Stimulated activated CD4-positive, alpha-beta T cell treated with anti-CD3 and anti-CD28 coated beads, Interleukin-1b, Interleukin-23, amount 100 ng/mL, for 1 hour (primary cell): ENCODE data around the gene TSPAN16.

Experiments
- DNase-seq, 2 donors: peaks; one replicate each; pipeline ENCODE4 v3.0.0-alpha.2; 2020; ENCODE audit warnings: low read depth in 2 of 2

Gene TSPAN16

GRCh38 chr19:11295665-11296245 lies at the start of gene TSPAN16:
TSPAN16 (plus strand) TSS chr19:11296160; CDS start chr19:11296298, 138 bp downstream.
- no peak for DNase-seq

GRCh38 chr19:11246941-11247340 lies 49.0 kb upstream of the TSPAN16 start:
- no peak for DNase-seq

GRCh38 chr19:11247391-11247790 lies 48.6 kb upstream of the TSPAN16 start:
- no peak for DNase-seq

GRCh38 chr19:11247934-11248333 lies 48.0 kb upstream of the TSPAN16 start:
- DNase-seq: no peak

GRCh38 chr19:11248852-11249251 lies 47.1 kb upstream of the TSPAN16 start:
- DNase-seq: no peak

DNA sequence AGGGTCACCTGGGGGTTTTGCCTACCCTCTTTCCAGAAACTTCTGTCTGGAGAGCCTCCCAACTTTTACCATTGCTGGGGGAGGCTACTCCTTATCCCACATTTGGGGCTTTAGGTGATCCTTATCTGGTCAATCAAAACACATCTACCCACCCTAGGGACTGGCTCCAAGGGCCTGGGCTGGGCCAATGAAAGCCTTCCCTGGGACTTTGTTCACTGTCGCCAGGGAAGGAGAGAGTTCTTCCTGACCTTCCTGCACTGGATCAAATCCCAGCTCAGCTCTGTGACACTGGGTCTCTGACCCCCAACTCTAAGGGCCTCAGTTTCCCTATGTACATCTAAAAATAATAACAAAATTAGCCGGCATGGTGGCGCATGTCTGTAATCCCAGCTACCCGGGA lies 44.7 kb upstream of the TSPAN16 start:
- no peak for DNase-seq

DNA sequence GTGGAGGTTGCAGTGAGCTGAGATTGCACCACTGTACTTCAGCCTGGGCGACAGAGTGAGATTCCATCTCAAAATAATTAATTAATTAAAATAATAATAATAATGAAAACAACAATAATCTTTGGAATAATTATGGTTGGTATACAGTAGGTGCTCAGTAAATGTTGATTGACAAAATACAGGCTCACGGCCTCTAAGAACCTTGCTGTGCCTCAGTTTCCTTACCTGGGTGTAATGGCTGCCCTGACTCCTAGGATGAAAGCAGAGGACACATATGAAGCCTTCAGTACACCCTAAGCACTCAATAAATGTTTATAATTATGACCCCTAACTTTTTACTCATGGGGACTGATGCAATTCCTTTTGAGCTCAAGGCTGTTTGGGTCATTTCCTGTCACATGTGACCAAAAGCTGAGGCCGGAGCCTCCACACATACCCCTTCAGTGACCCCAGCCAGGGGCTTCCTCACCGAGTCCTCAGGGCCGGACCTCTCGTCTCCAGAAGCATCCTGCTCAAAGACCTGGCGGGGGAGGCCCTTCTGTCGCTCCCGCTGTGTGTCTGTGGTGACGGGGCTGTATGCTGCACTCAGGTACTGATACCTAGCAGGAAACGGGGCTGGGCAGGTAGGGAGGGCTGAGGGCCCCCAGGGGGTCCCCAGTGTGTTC lies 44.2 kb upstream of the TSPAN16 start:
- no peak for DNase-seq

DNA sequence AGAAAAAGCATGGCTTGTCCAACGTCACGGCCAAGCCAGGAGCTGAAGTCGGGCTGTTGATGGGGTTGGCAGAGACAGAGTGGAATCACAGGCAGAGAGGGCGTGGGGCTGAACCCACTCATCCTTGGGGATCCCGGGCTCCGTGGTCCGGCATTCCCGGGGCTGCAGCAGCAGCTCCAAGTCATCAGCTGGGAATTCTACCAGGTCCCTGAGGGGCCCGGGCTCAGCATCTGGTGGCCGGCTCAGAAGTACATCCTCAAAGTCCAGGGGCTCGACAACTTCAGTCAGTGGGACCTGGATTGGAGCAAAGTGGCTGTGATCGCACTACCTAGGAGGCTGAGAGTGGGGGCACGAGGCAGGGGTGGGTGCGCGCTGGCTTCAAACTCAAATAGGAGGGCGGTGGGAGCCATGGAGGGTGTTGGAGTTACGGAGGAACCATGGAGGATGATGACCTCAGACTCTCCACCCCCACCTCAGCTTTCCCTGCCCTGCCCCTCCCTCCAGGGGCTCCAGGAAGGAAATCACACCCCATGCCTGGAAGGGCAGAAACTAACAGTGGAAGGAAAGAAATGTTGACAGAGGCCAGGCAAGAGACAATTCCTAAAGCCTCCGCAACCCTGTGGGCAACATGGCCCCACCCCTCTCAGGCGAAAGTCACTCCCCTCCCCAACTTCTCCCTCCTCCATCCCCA lies 43.1 kb upstream of the TSPAN16 start:
- DNase-seq: no peak

DNA sequence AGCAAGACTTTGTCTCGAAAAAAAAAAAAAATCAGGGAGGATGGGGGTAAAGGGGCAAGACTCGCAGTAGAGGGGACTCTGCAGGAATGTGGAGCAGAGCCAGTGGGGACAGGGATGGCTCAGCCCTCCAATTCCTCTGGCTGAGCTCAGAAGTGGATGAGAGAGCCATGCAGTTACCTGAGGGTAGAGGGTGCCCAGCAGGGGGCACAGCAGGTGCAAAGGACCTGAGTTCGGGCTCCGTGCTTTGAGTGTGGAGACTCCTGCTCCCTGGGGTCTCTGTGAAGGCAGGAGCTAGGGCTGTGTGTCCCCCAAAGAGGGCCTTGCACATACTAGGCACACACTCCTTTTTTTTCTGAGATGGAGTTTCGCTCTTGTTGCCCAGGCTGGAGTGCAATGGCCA lies 41.3 kb upstream of the TSPAN16 start:
- DNase-seq: no peak

DNA sequence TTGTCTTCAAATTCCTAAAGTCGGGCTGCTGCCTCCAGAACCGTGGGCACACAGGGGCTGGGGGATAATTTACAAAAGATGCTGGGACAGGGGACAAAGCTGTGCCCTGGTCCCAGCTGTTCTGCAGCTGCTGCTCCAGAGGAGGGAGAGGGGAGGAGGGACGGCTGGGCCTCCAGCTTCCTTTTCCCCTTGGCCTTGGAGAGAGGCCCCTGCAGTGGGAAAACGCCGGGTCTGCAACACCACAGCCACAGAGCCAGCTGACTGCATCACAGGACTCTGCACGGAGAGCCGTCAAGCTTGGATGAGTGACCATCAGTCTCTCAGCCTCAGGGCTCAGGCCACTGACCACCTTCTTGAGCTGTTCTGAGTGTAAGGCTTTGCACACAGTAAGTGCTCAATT lies 39.8 kb upstream of the TSPAN16 start:
- DNase-seq: no peak

- no peak for DNase-seq
Measured at GRCh38 chr19:11257846-11258380, 38.0 kb upstream of the TSPAN16 start.

GRCh38 chr19:11260996-11261395 lies 35.0 kb upstream of the TSPAN16 start:
- DNase-seq: no peak

DNA sequence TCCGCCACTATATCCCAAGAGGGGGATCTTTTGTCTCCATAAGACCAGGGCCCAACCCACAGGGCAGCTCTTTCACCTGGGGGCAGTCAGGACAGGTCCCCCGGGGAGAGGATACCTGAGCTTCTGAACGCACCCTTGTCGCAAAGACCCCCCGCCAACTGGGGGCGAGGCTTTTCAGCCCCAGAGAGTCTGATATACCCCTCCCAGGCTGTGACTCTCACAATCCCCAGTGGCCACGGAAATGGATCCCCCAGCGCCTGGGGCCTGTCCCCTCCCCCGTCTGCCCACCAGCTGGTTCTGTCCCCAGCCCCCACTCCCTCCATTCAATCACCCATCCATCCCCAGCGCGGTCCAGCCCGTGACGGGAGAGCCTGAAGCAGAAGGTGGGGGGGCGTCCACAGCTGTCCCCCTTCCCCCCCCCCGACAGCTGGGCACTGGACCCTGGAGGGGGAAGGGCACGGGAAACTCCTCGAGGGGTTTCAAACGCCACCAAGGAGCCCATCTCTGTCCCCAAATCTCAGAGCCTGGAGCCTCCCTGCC lies 34.5 kb upstream of the TSPAN16 start:
- DNase-seq: no peak

DNA sequence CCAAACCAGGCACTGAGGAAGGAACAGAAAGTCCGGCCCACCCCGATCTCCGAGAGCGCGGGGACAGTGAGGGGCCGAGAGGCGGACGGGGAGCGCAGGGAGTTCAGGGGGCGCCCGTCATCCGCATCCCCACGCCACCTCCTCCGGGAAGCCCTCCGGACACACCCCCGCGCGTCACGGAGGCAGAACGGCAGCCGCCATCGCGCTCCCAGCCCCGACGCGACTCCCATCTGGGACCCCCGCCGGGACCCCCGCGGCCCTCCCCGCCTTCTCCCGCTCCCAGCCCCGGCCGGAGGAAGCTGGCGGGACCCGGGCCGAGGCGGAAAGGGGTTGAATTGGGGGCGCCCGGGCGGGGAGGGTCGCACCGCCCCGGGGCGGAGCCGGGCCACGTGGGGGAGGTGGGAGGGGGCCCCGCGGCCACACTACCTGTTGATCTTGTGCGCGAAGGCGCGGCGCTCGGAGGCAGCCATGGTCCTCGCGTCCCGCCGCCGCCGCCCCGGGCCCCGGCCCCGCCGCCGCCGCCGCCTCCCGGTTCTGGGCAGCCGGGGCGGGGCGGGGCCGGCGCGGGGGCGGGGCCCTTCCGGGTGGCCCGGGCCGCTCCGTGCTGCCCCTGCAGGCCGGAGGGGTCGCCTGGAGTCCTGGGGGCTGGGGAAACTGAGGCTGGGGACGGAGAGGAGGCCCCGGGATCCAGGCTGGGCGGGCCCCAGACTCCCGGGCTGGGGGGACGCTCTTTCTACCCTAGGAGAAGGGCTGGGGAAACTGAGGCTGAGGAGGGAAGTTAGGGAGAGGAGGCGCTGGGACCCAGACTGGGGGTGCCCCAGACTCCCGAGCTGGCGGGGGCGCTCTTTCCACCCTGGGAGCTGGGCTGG lies 33.8 kb upstream of the TSPAN16 start, which contains the start of gene DOCK6:
DOCK6 (minus strand) TSS at position 554 of the 869 bp plus-strand sequence; CDS start at position 470, 84 bp downstream.
- DNase-seq: no peak

GRCh38 chr19:11263726-11264125 lies 32.2 kb upstream of the TSPAN16 start:
- DNase-seq: no peak

GRCh38 chr19:11264452-11265176 lies 31.3 kb upstream of the TSPAN16 start:
- DNase-seq: no peak

- DNase-seq: no peak
Measured at GRCh38 chr19:11265177-11265784, 30.7 kb upstream of the TSPAN16 start.

- no peak for DNase-seq
Measured at GRCh38 chr19:11265785-11266236, 30.1 kb upstream of the TSPAN16 start.

DNA sequence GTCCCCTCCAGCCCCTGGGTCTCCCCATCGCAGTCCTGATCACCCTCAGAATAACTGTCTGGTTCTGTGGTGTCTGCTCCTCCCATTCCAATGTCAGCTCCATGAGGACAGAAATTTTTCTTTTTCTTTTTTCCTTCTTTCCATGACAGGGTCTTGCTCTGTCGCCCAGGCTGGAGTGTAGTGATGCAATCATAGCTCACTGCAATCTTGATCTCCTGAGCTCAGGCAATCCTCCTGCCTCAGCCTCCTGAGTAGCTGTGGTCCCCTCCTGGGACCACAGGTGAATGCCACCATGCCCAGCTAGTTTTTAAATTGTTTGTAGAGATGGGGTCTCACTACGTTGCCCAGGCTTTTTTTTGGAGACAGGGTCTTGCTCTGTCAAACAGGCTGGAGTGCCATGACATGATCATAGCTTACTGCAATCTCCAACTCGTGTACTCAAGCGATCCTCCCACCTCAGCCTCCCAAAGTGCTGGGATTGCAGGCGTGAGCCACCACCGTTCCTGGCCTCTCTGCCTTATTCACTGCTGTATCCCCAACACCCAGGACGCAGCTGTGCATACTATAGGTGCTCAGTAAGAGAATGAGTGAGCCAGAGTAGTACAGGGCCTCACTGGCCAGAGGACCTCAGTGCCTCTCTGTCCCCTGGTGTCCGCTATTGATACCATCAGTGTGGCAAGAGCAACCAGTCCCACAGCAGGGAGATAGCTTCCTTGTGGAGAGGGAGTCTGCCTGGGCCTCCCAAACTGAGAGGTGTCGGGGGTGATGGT lies 28.5 kb upstream of the TSPAN16 start:
- no peak for DNase-seq
